ENCODE data around the gene ACACB.
"Not testable (repeated sequence)": the region's sequence is repeated elsewhere in the genome, so short reads cannot be mapped to it uniquely, and the experiment has no call there.

DNA sequence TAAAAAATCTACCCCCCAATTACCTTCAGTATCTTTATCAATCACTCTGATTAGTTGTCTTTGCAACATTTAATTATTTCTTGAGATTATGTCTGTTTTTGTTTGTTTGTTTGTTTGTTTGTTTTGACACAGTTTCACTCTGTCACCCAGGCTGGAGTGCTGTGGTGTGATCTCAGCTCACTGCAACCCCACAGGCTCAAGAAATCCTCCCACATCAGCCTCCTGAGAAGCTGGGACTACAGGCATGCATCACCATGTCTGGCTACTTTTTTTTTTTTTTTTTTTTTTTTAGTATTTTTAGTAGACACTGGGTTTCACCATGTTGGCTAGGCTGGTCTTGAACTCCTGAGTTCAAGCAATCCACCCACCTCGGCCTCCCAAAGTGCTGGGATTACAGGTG is 30.7 kb downstream of the ACACB start:
- TF ChIP-seq, protein P1, sequence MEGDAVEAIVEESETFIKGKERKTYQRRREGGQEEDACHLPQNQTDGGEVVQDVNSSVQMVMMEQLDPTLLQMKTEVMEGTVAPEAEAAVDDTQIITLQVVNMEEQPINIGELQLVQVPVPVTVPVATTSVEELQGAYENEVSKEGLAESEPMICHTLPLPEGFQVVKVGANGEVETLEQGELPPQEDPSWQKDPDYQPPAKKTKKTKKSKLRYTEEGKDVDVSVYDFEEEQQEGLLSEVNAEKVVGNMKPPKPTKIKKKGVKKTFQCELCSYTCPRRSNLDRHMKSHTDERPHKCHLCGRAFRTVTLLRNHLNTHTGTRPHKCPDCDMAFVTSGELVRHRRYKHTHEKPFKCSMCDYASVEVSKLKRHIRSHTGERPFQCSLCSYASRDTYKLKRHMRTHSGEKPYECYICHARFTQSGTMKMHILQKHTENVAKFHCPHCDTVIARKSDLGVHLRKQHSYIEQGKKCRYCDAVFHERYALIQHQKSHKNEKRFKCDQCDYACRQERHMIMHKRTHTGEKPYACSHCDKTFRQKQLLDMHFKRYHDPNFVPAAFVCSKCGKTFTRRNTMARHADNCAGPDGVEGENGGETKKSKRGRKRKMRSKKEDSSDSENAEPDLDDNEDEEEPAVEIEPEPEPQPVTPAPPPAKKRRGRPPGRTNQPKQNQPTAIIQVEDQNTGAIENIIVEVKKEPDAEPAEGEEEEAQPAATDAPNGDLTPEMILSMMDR (IDR thresholded peaks at IDR 0.05): not testable (repeated sequence)
- not testable (repeated sequence) for TF ChIP-seq ZNF302 (CRISPR knock-in tag; IDR thresholded peaks at IDR 0.05); PHF8 (IDR thresholded peaks at IDR 0.05; ENCODE audit: borderline replicate concordance, low read depth); RFX5 (IDR thresholded peaks at IDR 0.05); HDAC2 (IDR thresholded peaks at IDR 0.05); JUN (IDR thresholded peaks at IDR 0.05)
